Measurements from ENCODE around the gene SOHLH1.

DNA sequence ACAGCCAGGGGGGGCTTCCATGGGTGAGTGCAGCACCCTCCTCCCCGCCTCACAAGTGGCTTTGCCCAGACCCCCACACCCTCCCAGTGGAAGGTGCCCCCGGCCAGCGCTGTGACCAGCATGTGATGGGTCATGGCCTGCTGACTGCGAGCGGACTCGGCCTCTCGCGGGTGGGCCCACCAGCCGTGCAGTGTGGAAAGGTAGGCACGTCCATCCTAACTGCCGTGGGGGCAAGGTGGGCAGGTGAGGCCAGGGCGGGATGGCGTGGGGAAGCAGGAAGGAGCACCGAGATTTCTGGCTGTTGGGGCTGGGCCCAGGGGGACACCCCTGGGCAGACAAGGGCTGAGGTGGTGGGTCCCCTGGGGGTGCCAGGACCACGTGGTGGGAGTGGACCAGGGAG, 12.1 kb downstream of the SOHLH1 start:
- TF ChIP-seq, protein P1, sequence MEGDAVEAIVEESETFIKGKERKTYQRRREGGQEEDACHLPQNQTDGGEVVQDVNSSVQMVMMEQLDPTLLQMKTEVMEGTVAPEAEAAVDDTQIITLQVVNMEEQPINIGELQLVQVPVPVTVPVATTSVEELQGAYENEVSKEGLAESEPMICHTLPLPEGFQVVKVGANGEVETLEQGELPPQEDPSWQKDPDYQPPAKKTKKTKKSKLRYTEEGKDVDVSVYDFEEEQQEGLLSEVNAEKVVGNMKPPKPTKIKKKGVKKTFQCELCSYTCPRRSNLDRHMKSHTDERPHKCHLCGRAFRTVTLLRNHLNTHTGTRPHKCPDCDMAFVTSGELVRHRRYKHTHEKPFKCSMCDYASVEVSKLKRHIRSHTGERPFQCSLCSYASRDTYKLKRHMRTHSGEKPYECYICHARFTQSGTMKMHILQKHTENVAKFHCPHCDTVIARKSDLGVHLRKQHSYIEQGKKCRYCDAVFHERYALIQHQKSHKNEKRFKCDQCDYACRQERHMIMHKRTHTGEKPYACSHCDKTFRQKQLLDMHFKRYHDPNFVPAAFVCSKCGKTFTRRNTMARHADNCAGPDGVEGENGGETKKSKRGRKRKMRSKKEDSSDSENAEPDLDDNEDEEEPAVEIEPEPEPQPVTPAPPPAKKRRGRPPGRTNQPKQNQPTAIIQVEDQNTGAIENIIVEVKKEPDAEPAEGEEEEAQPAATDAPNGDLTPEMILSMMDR (IDR thresholded peaks at IDR 0.05): no peak
- TF ChIP-seq POLR2A (IDR thresholded peaks at IDR 0.05): no peak
